ENCODE measurements around the gene NSUN5.
A peak's percentile ranks its signal among the peaks of the same experiment; 100 is the strongest.

NSUN5 gene

GRCh38 chr7:73308665-73309214 lies at the start of gene NSUN5:
NSUN5 (minus strand) TSS chr7:73308826; CDS start chr7:73308790, 36 bp downstream.
- no peak for TF ChIP-seq CTCF (IDR thresholded peaks at IDR 0.05; ENCODE audit: insufficient read depth, missing control alignments)
- FAIRE-seq (no peak), DNase-seq (ENCODE audit: insufficient read length, low spot score) (peak; percentile 85)

DNA sequence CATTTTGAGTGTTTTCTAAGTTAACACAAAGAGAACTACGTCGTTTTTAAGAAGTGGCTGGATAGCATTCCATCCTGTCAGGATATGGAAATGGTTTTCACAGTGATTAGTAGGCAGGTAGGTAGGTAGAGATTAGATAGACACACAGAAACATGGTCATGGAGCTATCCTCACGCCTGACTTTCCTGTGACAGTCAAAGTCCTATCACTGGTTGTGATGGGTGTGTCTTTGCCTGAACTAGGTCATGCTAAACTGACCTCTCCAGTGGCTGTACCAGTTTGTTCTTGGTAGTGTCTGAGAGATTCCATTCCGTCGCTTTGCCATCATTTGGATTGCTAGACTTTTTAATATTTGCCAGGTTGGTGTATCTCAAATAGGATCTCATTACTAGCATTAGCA lies 47.5 kb upstream of the NSUN5 start:
- no peak for FAIRE-seq

DNA sequence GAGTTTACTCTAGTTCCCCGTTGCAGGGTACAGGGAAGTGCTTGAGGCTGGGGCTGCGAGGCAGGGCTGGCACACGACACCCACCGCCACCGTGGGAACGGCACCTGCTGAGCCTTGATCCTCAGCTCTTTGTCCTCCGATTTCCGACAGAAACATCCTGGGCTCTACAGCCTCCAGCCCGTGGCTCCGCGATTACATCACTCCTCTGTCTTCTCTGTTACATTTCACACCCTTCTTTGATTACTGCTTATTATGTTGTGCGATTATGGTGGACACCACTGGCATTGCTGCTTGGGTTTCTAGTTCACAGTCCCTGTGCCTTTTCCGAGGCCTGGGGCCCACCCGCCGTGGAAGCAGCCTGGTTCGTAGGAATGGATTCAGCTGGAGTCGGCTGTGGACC lies 46.2 kb upstream of the NSUN5 start:
- TF ChIP-seq CTCF (IDR thresholded peaks at IDR 0.05; ENCODE audit: insufficient read depth, missing control alignments), result no peak
- DNase-seq (ENCODE audit: insufficient read length, low spot score) (no peak), FAIRE-seq (no peak)

More for the DNA sequence above, 47.5 kb upstream of the NSUN5 start:
- no peak for DNase-seq (ENCODE audit: insufficient read length, low spot score)
- no peak for TF ChIP-seq CTCF (IDR thresholded peaks at IDR 0.05; ENCODE audit: insufficient read depth, missing control alignments)

DNA sequence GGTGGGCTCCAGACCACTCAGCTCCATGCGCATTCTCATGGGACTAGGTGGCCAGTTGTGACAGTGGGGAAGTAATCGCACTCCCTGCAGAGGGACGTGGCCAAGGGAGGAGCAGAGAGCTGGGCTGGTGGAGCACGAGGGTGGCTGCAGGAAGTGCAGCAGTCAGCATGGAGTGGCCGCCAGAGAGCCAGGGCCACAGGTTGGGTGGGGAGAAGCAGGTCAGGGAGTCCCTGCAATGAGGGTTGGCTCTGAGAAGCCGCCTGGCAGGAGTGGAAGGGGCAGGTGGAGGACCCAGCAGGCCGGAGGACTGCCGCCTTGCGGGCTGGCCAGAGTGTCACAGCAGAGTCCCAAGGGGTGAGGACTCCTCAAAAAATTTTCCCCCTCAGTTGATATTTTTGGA lies 45.6 kb upstream of the NSUN5 start:
- no peak for DNase-seq (ENCODE audit: insufficient read length, low spot score)
- no peak for TF ChIP-seq CTCF (IDR thresholded peaks at IDR 0.05; ENCODE audit: insufficient read depth, missing control alignments)
- FAIRE-seq, result no peak

- TF ChIP-seq CTCF (IDR thresholded peaks at IDR 0.05; ENCODE audit: insufficient read depth, missing control alignments), result no peak
- no peak for DNase-seq (ENCODE audit: insufficient read length, low spot score)
- no peak for FAIRE-seq
Observed at GRCh38 chr7:73353243-73353642, 44.6 kb upstream of the NSUN5 start.

GRCh38 chr7:73352784-73353183 lies 44.2 kb upstream of the NSUN5 start:
- TF ChIP-seq CTCF (IDR thresholded peaks at IDR 0.05; ENCODE audit: insufficient read depth, missing control alignments), result no peak
- FAIRE-seq, result no peak

GRCh38 chr7:73351447-73352167 lies 43.0 kb upstream of the NSUN5 start:
- no peak for TF ChIP-seq CTCF (IDR thresholded peaks at IDR 0.05; ENCODE audit: insufficient read depth, missing control alignments)
- DNase-seq (ENCODE audit: insufficient read length, low spot score) (no peak), FAIRE-seq (no peak)

More at GRCh38 chr7:73352784-73353183, 44.2 kb upstream of the NSUN5 start:
- DNase-seq (ENCODE audit: insufficient read length, low spot score), result no peak

Measured in D721Med (cell line).